A204.1 (cell line): ENCODE results near the gene REV3L.
"Not testable (repeated sequence)": the region's sequence is repeated elsewhere in the genome, so short reads cannot be mapped to it uniquely, and the experiment has no call there.

Source experiments
- FAIRE-seq: peaks from 2 replicates; lab custom pipeline; 2012; peaks lifted over from hg19 to GRCh38; lab: Jason Lieb, UNC

Gene REV3L

DNA sequence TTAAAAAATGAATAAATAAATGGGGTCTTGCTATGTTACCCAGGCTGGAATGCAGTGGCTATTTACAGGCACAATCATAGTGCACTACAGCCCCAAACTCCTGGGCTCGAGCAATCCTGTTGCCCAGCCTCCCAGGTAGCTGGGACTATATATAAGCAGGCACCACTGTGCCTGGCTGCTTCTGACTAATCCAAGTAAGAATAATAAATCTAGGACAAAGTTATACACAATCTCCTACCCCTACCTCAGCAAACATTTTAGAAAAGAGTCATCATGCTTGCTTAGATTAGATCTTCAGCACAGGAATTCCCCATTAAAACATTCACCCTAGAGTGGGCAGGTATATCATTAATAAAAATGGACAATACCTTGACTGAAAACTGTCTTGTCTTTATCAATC, 124.6 kb downstream of the REV3L start:
- no peak for FAIRE-seq

- no peak for FAIRE-seq
Measured at GRCh38 chr6:111357705-111358104, 125.3 kb downstream of the REV3L start.

DNA sequence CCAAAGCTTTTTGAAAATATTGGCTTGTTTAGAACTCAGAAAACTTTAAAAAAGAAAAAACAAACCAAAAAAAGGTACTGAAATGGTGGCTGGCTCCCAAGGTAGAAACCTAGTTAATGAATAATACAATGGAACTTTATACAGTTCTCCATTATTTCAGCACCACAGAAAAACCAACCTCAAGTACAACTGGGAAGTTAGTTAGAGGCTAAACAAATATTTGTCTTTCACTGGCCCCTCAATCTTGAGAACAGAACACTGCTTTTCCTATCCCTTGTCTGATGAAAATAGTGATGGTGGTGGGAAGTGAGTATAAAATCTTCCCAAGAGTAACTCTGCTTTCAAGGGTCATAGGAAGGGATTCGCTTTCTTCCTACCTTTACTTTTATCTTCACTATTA, 126.5 kb downstream of the REV3L start:
- no peak for FAIRE-seq

GRCh38 chr6:111354758-111355555, 128.1 kb downstream of the REV3L start:
- FAIRE-seq = peak; percentile 30

- no peak for FAIRE-seq
Measured at GRCh38 chr6:111353912-111354462, 129.0 kb downstream of the REV3L start.

DNA sequence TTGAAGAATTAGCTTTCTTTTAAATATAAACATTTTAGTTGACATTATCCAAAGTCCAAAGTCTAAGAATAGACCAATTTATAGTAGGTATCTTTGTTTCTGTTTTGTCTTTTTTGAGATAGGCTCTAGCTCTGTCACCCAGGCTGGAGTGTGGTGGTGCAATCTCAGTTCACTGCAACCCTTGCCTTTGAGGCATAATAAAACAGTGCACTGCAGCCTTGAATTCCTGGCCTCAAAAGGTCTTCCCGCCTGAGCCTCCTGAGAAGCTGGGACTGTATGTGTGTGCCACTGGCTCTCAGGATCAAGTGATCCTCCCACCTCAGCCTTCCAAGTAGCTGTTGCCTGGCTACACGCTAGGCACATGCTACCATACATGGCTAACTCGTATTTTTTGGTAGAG, 135.4 kb downstream of the REV3L start:
- FAIRE-seq = no peak

- no peak for FAIRE-seq
Measured at GRCh38 chr6:111342913-111343312, 140.1 kb downstream of the REV3L start.

GRCh38 chr6:111339294-111339693, 143.7 kb downstream of the REV3L start:
- FAIRE-seq = no peak

GRCh38 chr6:111338843-111339242, 144.2 kb downstream of the REV3L start:
- no peak for FAIRE-seq

GRCh38 chr6:111337829-111338236, 145.2 kb downstream of the REV3L start:
- no peak for FAIRE-seq

DNA sequence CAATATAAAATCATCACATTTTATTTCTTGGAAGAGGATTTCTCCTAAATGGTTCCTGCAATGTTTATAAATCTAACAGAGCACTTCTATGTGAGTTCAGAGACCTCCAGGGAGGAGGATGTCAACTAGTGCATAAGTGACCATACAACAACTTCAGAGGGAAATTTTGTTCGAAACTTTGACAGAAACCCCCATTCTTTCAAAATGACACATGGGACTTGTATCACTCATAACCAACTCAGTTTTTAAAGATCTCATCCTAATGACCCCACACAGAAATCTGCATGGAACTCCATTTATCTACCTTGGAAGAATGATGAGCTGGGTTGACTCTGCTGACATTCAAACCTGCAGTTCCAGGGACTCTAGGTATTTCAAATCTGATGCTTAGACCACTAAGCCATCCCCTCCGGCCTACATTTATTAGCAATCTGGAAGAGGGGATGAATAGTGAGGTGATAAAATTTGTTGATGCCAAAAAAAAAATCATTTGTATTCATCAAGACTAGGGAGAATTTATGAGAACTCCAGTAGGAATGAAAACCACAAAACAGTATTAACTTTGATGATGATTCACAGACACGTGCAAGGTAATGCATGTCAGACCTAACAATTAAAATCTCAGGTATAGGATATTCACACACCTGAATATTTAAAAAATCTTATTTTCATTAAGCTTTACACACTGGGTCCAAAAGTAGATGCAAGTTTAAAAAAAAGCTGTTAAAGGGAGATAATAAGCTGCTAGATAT, 153.0 kb downstream of the REV3L start:
- no peak for FAIRE-seq

GRCh38 chr6:111326563-111326962, 156.5 kb downstream of the REV3L start:
- FAIRE-seq = no peak

DNA sequence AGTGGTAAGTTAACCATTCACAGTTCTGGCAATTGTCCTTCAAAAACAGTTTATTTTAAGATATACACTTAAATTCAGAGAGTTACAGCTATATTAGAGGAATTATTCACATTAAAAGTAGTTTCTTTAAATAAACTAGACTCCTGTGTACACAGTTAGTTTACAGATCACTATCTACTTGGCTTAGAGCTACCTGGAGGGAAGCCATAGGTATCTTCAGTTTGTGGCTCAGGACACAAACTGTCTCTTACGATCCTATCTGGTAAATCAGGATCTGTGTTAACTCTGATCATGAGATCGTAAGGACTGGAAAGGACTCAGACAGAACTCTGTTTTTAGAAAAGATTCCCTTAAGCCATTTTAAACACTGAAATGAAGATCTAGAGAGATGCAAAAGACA, 160.9 kb downstream of the REV3L start:
- FAIRE-seq = no peak

DNA sequence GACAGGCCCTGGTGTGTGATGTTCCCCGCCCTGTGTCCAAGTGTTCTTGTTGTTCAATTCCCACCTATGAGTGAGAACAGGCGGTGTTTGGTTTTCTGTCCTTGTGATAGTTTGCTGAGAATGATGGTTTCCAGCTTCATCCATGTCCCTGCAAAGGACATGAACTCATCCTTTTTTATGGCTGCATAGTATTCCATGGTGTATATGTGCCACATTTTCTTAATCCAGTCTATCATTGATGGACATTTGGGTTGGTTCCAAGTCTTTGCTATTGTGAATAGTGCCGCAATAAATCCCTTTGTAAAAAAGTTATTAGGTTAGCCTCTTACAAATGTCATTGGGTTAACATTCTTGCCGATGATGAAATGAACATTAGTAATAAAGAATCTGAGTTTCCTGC, 175.1 kb downstream of the REV3L start:
- FAIRE-seq = not testable (repeated sequence)

- no peak for FAIRE-seq
Measured at GRCh38 chr6:111307275-111307858, 175.7 kb downstream of the REV3L start.

- no peak for FAIRE-seq
Measured at GRCh38 chr6:111306104-111306888, 176.7 kb downstream of the REV3L start.

GRCh38 chr6:111301946-111302345, 181.1 kb downstream of the REV3L start:
- FAIRE-seq = no peak

DNA sequence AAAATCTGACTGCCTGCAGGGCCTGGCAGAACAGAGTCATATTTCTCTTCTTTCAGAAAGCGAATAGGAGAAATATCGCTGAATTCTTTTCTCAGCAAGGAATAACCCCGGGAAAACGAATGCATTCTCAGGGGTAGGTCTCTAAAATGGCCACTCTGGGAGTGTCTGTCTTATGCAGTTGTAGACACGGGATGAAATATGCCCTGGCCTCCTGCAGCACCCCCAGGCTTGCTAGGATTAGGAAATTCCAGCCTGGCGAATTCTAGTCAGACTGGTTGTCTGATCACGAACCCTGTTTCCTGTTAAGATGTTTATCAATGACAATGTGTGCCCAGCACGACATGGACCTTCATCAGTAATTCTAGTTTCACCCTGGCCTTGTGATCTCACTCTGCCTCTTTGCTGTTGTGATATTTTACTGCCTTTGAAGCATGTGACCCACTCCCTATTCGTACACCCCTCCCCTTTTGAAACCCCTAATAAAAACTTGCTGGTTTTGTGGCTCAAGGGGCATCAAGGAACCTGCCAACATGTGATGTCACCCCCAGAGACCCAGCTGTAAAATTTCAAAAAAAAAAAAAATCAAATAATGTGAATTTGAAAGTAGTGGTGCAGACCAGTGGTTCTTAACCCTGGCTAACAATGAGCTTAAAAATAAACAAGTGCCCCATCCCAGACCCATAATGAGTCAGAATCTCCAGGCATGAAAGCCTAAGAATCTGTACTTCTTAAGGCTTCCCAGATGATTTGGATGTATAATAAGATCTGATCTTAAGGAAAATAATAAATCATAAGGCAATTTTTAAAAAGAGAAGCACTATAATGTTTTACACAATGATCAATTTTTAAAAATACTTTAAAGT, 181.8 kb downstream of the REV3L start:
- peak; percentile 48 for FAIRE-seq

DNA sequence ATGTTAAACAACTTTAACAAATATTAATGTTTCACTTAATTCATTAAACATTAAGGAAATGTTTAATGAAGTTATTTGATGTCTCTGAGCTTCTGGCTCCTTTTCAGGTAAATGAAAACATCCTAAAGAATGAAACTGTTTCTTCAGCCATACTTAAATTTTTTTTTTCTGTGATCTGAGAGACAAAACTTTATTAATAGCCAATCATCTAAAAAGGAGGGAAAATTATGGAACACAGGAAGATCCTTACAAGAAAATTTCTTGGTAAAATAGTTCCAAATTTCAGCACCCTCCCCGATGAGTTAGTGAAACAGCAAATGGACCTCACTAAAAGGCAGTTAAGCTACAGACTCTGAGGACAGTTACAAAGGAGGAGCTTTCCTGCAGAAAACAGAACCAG, 185.2 kb downstream of the REV3L start:
- FAIRE-seq = no peak

DNA sequence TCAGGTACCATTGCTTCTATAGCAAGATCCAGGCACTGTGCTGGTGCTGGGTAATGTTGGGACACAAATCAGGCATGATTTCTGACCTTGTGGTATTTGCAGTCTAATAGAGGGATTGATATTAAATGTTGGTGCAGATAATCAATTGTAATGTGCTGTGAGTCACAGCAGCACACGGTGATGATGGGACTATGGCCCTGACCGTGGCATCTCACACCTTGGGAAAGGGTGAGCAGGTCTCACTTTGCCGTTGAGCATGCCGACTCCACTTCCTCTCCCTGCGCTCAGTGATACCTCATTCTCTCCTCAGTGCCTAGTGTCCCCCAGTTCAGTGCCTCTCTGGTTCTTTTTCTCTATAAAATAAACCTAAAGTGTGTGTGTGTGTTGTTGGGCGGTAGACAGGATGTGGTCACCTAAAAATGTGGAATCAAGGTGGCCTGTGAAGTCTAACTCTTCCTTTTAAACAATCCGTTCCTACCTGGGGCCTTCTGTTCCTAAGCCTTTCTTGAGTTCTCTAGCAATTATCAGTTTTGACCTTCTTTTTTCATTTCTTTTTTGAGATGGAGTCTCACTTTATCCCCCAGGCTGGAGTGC, 188.5 kb downstream of the REV3L start:
- no peak for FAIRE-seq
